ENCODE data around the gene TRPV4.

DNA sequence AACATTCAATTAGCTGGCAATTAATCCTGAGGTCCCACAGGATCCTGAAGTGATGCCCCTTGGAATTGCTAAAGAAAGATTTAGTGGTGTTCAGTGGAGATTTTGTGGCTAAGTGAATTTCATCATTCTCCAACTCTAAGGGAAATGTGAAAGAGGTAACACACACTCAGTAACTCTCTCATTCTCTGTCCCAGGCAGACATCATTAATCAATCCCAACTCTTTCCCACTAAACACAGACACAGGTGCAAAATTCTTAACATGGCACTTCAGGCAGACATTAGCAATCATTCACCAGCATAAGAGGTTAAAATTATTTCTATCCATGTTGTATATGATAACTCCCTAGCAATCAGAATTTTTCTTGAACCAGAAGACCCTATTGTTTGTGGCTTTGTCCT is 40.2 kb downstream of the TRPV4 start:
- TF ChIP-seq POLR2AphosphoS5 (IDR thresholded peaks at IDR 0.05) (no peak), POLR2A (IDR thresholded peaks at IDR 0.05) (no peak)
- TF ChIP-seq, protein P1, sequence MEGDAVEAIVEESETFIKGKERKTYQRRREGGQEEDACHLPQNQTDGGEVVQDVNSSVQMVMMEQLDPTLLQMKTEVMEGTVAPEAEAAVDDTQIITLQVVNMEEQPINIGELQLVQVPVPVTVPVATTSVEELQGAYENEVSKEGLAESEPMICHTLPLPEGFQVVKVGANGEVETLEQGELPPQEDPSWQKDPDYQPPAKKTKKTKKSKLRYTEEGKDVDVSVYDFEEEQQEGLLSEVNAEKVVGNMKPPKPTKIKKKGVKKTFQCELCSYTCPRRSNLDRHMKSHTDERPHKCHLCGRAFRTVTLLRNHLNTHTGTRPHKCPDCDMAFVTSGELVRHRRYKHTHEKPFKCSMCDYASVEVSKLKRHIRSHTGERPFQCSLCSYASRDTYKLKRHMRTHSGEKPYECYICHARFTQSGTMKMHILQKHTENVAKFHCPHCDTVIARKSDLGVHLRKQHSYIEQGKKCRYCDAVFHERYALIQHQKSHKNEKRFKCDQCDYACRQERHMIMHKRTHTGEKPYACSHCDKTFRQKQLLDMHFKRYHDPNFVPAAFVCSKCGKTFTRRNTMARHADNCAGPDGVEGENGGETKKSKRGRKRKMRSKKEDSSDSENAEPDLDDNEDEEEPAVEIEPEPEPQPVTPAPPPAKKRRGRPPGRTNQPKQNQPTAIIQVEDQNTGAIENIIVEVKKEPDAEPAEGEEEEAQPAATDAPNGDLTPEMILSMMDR (IDR thresholded peaks at IDR 0.05), result no peak
